WERI-Rb-1 (cell line): ENCODE results near the gene ZCCHC14.
"Not testable (repeated sequence)": the region's sequence is repeated elsewhere in the genome, so short reads cannot be mapped to it uniquely, and the experiment has no call there.

Experiments
- DNase-seq: peaks from one replicate; pipeline ENCODE4 v3.0.0-alpha.2; 2020
- H3K27ac ChIP-seq: fragments of 250-450 bp; sonication (Bioruptor Pico); 2 replicates; pipeline ENCODE4 v1.5.1; 2020; ENCODE audit warnings: mild to moderate bottlenecking, moderate library complexity
- H3K27me3 ChIP-seq: fragments of 250-450 bp; sonication (Bioruptor Pico); 2 replicates; pipeline ENCODE4 v1.5.1; 2021; ENCODE audit warnings: mild to moderate bottlenecking, low read depth, moderate library complexity; ENCODE audit not compliant: insufficient read depth, severe bottlenecking
- H3K36me3 ChIP-seq: fragments of 250-450 bp; sonication (Bioruptor Pico); 2 replicates; pipeline ENCODE4 v1.5.1; 2020; ENCODE audit warnings: mild to moderate bottlenecking, moderate library complexity
- H3K4me3 ChIP-seq: 2 replicates; pipeline ENCODE4 v1.5.1; 2011; ENCODE audit warnings: low read depth, mild to moderate bottlenecking, control low read depth, low read length
- H3K9me3 ChIP-seq: fragments of 250-450 bp; sonication (Bioruptor Pico); 2 replicates; pipeline ENCODE4 v1.5.1; 2021; ENCODE audit warnings: mild to moderate bottlenecking, moderate library complexity; ENCODE audit not compliant: severe bottlenecking
- TF ChIP-seq, protein P1 (sequence below): IDR thresholded peaks from 2 replicates; pipeline ENCODE4 v1.5.1; 2011; ENCODE audit warnings: low read depth, mild to moderate bottlenecking, control low read depth, inconsistent platforms, low read length

The ZCCHC14 gene

DNA sequence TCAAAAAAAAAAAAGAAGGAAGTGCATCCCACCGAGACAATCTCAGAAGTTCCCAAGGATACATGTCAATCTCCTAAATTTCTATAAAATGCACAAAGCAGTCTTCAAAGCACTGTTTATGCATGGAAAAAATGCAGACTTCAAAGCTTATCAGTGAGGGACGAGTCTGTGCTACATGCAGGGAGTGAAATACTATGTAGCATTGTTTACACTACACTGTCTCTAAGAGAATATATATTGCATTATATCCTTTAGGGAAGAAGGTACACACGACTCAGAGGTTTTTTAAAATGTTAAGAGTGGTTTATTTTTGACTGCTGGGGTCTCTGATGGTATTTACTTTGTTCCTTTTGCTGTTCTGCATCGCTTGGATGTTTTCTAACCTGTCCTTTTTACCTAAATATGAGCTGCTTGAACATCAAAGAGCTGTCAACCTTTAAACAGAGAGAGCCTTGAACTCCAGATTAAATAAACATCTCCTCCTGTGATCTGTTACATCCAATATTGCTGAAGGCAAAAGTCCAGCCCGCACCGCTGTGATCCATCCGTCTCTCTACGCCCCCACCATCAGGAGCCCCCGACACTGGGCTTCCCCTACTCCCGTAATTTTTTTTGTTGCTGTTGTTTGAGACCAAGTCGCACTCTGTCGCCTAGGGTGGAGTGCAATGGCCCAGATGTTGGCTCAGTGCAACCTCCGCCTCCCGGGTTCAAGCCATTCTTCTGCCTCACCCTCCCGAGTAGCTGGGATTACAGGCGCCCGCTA lies 110.6 kb downstream of the ZCCHC14 start:
- H3K27me3 ChIP-seq: no peaks in the 10 kb centered on the region
- DNase-seq: no peak
- H3K27ac ChIP-seq: peak overlapping the region; percentile 66

DNA sequence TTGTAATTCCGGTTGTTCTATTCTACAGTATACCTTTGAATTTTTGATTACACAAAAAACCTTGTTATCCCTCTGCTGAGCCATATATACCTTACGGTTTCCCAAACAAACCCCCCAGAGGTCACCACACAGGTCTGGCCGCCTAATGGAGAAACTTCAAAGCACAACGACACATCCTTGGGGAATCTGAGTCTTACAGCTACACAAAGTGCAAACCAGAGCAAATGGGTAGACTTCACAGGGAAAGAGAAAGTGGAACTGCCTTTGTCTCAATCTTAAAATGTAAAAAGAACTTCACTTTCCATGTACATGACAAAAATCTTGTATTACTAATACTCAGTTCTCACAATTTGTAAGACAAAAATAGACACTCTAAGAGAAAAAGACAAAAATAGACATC lies 111.9 kb downstream of the ZCCHC14 start:
- TF ChIP-seq, protein P1, sequence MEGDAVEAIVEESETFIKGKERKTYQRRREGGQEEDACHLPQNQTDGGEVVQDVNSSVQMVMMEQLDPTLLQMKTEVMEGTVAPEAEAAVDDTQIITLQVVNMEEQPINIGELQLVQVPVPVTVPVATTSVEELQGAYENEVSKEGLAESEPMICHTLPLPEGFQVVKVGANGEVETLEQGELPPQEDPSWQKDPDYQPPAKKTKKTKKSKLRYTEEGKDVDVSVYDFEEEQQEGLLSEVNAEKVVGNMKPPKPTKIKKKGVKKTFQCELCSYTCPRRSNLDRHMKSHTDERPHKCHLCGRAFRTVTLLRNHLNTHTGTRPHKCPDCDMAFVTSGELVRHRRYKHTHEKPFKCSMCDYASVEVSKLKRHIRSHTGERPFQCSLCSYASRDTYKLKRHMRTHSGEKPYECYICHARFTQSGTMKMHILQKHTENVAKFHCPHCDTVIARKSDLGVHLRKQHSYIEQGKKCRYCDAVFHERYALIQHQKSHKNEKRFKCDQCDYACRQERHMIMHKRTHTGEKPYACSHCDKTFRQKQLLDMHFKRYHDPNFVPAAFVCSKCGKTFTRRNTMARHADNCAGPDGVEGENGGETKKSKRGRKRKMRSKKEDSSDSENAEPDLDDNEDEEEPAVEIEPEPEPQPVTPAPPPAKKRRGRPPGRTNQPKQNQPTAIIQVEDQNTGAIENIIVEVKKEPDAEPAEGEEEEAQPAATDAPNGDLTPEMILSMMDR: no peak
- no peaks in the 10 kb centered on the region; the same call in 1 of the 2 replicates for H3K36me3 ChIP-seq
- H3K27me3 ChIP-seq: no peaks in the 10 kb centered on the region
- no peak overlapping the region for H3K4me3 ChIP-seq
- no peak overlapping the region for H3K27ac ChIP-seq
- no peaks in the 10 kb centered on the region for H3K9me3 ChIP-seq
- DNase-seq: no peak

More for the DNA sequence above, 110.6 kb downstream of the ZCCHC14 start:
- TF ChIP-seq, protein P1: no peak
- peak overlapping the region; percentile 62 for H3K4me3 ChIP-seq
- no peaks in the 10 kb centered on the region for H3K36me3 ChIP-seq
- no peaks in the 10 kb centered on the region for H3K9me3 ChIP-seq

DNA sequence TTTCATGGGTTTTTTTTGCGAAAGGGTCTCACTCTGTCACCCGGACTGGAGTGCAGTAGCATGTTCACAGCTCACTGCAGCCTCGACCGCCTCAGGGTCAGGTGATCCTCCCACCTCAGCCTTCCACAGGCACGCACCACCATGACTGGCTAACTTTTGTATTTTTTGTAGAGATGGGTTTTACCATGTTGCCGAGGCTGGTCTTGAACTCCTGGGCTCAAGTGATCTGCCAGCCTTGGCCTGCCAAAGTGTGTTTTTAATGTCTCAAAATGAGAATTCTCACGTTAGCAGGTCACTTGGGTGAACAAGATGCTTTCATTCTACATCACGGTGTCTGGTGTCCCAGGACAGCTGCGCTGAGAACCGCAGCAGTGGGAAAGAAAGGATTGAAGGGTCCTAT lies 112.4 kb downstream of the ZCCHC14 start:
- TF ChIP-seq, protein P1: no peak
- Histone ChIP-seq H3K4me3 (no peak overlapping the region), H3K36me3 (no peaks in the 10 kb centered on the region; the same call in 1 of the 2 replicates), H3K9me3 (no peaks in the 10 kb centered on the region), H3K27me3 (no peaks in the 10 kb centered on the region), H3K27ac (no peak overlapping the region)
- DNase-seq: no peak

DNA sequence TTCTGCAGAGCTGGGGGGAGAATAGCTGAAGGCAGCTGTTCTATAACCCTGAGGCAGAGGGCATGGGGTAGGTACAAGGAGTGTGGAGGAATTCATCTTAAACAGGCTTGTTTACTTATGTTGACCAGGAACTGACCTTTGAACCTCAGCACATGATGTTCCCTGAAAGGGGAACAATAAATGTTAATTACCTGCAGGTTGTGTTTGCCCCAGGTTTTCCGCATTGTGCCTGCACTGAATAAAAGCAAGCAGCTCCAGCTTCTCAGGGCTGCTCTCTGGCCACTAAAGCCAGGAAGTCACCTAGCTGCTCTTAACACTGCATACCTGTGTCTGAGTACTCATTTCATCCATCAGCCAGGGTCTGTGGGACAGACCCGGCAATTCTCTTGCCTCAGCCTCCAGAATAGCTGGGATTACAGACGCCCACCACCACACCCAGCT lies 113.5 kb downstream of the ZCCHC14 start:
- DNase-seq, H3K27ac ChIP-seq, H3K27me3 ChIP-seq, H3K9me3 ChIP-seq, H3K4me3 ChIP-seq, H3K36me3 ChIP-seq: not testable (repeated sequence)

DNA sequence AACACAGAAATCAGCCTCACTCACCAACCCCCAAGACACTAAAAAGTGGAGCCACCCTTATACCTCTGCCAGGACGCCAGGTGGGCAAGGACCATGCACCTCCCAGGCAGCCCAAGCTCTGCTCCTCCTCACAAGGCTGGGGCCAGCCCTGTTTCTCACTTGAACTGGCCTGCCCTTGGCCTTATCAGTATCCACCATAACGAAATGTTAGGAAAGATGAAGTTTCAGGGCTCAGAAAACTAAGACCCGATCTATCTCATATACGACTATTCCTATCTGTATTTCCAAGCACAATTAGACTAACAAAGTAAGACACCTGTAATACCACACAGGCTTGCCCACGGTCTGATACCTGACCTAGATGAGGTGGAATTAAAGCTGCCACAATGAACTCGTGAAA lies 116.2 kb downstream of the ZCCHC14 start:
- H3K4me3 ChIP-seq: no peak overlapping the region
- no peak overlapping the region for H3K27ac ChIP-seq
- TF ChIP-seq, protein P1: no peak
- DNase-seq: no peak
- no peaks in the 10 kb centered on the region for H3K27me3 ChIP-seq
- H3K36me3 ChIP-seq: no peaks in the 10 kb centered on the region; the same call in 1 of the 2 replicates
- H3K9me3 ChIP-seq: no peaks in the 10 kb centered on the region

DNA sequence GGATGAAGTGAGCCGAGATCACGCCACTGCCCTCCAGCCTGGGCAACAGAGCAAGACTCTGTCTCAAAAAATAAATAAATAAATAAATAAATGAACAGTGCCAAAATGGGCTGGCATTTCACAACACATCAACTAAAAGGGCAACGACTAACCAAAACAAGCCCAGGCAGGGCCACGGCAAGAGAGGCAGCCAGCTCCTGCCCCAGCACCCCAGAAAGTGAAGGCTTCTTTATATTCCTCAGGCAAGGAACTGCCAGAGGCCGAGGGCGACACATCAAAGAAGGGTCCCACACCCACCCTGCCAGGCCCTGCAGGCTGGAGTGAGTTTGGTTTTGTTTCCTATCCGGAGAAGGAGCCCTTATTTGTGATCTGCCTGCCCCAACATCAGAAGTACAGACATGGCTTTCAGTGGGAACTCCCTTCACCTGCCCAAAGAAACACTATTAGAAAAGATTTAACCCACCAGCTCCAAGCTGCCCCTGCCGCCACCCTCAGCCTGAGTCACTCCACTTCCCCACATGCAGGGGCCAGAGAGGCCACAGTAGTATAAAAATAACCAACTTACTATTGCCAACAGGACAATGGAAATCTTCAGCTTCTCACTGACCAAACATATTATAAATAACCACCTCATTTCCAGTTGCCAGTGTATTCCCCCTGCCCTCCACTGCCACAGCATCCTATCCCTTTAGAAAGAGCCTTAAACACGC lies 117.2 kb downstream of the ZCCHC14 start:
- H3K27ac ChIP-seq: no peak overlapping the region
- H3K36me3 ChIP-seq: no peaks in the 10 kb centered on the region; the same call in 1 of the 2 replicates
- no peak for DNase-seq
- TF ChIP-seq, protein P1: no peak
- H3K27me3 ChIP-seq: no peaks in the 10 kb centered on the region
- H3K4me3 ChIP-seq: no peak overlapping the region
- H3K9me3 ChIP-seq: no peaks in the 10 kb centered on the region
